K562 (cell line): ENCODE measurements around the gene ADAT3. TPM values are rescaled to one million over a fixed set of nuclear protein-coding genes. Genes with fewer than 3 reads are reported as not detected.
A peak's percentile ranks its signal among the peaks of the same experiment; 100 is the strongest.

ENCODE experiments used
- ASH1L ChIP-seq: fragments of 450-650 bp; IDR thresholded peaks from 2 replicates; pipeline ENCODE4 v1.6.1; 2018; ENCODE audit warnings: borderline replicate concordance, mild to moderate bottlenecking, low read depth; ENCODE audit not compliant: partially characterized antibody
- C11orf30 ChIP-seq: fragments of 450-650 bp; IDR thresholded peaks from 2 replicates; pipeline ENCODE4 v1.6.1; 2016; ENCODE audit warnings: low read depth, mild to moderate bottlenecking
- CBX8 ChIP-seq: fragments of 200-600 bp; sonication (generic); IDR thresholded peaks from 2 replicates; pipeline ENCODE4 v1.6.1; 2012; ENCODE audit warnings: borderline replicate concordance, mixed run types, low read depth, mild to moderate bottlenecking, moderate library complexity, mixed read lengths, low read length, control low read depth, inconsistent platforms; ENCODE audit not compliant: poor library complexity, severe bottlenecking; ENCODE audit errors: extremely low read depth
- CREBBP ChIP-seq: IDR thresholded peaks from one replicate; pipeline ENCODE4 v1.6.1; 2012; ENCODE audit warnings: low read depth, mild to moderate bottlenecking, control low read depth, inconsistent platforms, low read length
- MCM2 ChIP-seq: fragments of 450-650 bp; IDR thresholded peaks from 2 replicates; pipeline ENCODE4 v1.6.1; 2017; ENCODE audit warnings: low read depth, mild to moderate bottlenecking
- SMARCC2 ChIP-seq: fragments of 450-650 bp; IDR thresholded peaks from 2 replicates; pipeline ENCODE4 v1.6.1; 2017; ENCODE audit warnings: antibody characterized with exemption, moderate library complexity, mild to moderate bottlenecking, low read depth
- TRIM28 ChIP-seq: fragments of 450-650 bp; IDR thresholded peaks from 2 replicates; pipeline ENCODE4 v1.6.1; 2017
- ZBTB43 ChIP-seq: sonication (generic); formaldehyde crosslinking; IDR thresholded peaks from 2 replicates; pipeline ENCODE4 v1.8.0; 2023; ENCODE audit warnings: mild to moderate bottlenecking, missing genetic modification reagents
- ZC3H11A ChIP-seq: IDR thresholded peaks from 2 replicates; pipeline ENCODE4 v1.6.1; 2012; ENCODE audit warnings: low read depth, low read length, improper control_type of control experiment
- ZNF239 ChIP-seq: fragments of 250-450 bp; sonication (Bioruptor Pico); IDR thresholded peaks from 2 replicates; pipeline ENCODE4 v1.4.0; 2020; ENCODE audit warnings: mild to moderate bottlenecking
- polyA plus RNA-seq, 8 experiments: library from polyadenylated mRNA; depleted of rRNA in 4 of 8; stranded (reverse) in 5 of 8; unstranded in 3 of 8; fragments of >200 nt; fragmentation: Nextera tagmentation in 2 of 8; fragmentation: Illumina TruSeq in 1 of 8; extraction: Ambion mirVana in 2 of 8; extraction: Trizol in 1 of 8; gene quantifications; 2 replicates each; pipeline versions ENCODE4 v1.2.1 to v1.2.3, GENCODE V29; 2011 to 2014; ENCODE audit warnings: inconsistent platforms in 1 of 8, missing spikeins in 1 of 8
- total RNA-seq, 7 experiments: library from RNA; depleted of rRNA in 6 of 7; stranded (reverse); fragments of >200 nt in 6 of 7; fragmentation: Illumina TruSeq in 2 of 7; extraction: Trizol in 2 of 7; gene quantifications; 2 replicates each; pipeline versions ENCODE4 v1.2.1 to v1.2.3, GENCODE V29; 2011 to 2021; ENCODE audit warnings: low replicate concordance in 1 of 7

Gene ADAT3
- total and polyA plus RNA-seq, 9 of the 15 experiments (the other 6 are each of a cell fraction or from before 2014, with no cell fraction given) = 0.67 to 15.6 (median 7.8) TPM; not detected in 4

- TF ChIP-seq CBX8 = no peak
- no peak for TF ChIP-seq ZNF239 (CRISPR knock-in tag)
- no peak for TF ChIP-seq C11orf30
- no peak for TF ChIP-seq TRIM28
- TF ChIP-seq SMARCC2 = peak; percentile 35; the same call in 1 of the 2 replicates
- TF ChIP-seq ZBTB43 (CRISPR knock-in tag) = no peak
- no peak for TF ChIP-seq CREBBP
- no peak for TF ChIP-seq ZC3H11A
- TF ChIP-seq ASH1L = no peak
- TF ChIP-seq MCM2 = no peak
These were observed 37.1 kb downstream of the ADAT3 start (continued) for GRCh38 chr19:1942078-1942933.
